K562 (cell line): ENCODE measurements around the gene NR1D2. TPM values are rescaled to one million over a fixed set of nuclear protein-coding genes. Genes with fewer than 3 reads are reported as not detected.

Experiments
- ATAC-seq: fragments of 200-7000 bp; cut with Tn5 transposase; 3 replicates; pipeline ENCODE4 v1.9.1; 2020; ENCODE audit warnings: moderate library complexity
- BruUV-seq: library from RNA; stranded (reverse); fragments of 400-500 nt; replicated peaks from 2 replicates; lab custom pipeline; 2021; lab: Mats Ljungman, UMichigan
- CTCF ChIA-PET: fragments of 300-600 bp; formaldehyde crosslinking; extraction: SDS; loops from one replicate; lab custom pipeline; 2021; ENCODE audit warnings: low intra/inter-chr PET ratio; lab: Yijun Ruan, JAX
- POLR2A ChIA-PET: fragments of 300-600, 350-650 bp; sonication (Branson Sonifier 250); formaldehyde crosslinking; extraction: SDS; loops from one replicate; lab custom pipeline; 2021; ENCODE audit warnings: antibody characterized with exemption, inconsistent platforms; lab: Yijun Ruan, JAX
- DNase-seq, 4 experiments: peaks; one replicate each; pipeline versions ENCODE4 v3.0.0 to v3.0.0-alpha.2; 2011 to 2018; ENCODE audit warnings: low spot score in 3 of 4, mixed read lengths in 3 of 4; ENCODE audit errors: extremely low read depth in 1 of 4
- FAIRE-seq: peaks from 2 replicates; lab custom pipeline; 2011; peaks lifted over from hg19 to GRCh38; lab: Jason Lieb, UNC
- H2AFZ ChIP-seq: 2 replicates; pipeline ENCODE4 v1.6.0; 2011; ENCODE audit warnings: low read depth, low read length, control low read depth, inconsistent platforms
- H3K27ac ChIP-seq: fragments of 200-600 bp; 3 replicates; pipeline ENCODE4 v1.8.0; 2011; ENCODE audit warnings: low read depth, mild to moderate bottlenecking, control low read depth, inconsistent platforms, low read length, moderate library complexity, mixed read lengths; ENCODE audit errors: extremely low read depth
- H3K27me3 ChIP-seq, 2 experiments: fragments of 300-600 bp in 1 of 2; 2 replicates in 1 of 2; 3 replicates in 1 of 2; pipeline versions ENCODE4 v1.6.0 to v1.8.0; 2011; ENCODE audit warnings: inconsistent platforms in 2 of 2, low read length in 2 of 2, mild to moderate bottlenecking in 1 of 2, mixed read lengths in 1 of 2, moderate library complexity in 1 of 2; ENCODE audit not compliant: control insufficient read depth in 2 of 2, insufficient read depth in 2 of 2
- H3K36me3 ChIP-seq: fragments of 300-600 bp; 3 replicates; pipeline ENCODE4 v1.8.0; 2011; ENCODE audit warnings: mild to moderate bottlenecking, low read length, inconsistent platforms; ENCODE audit not compliant: control insufficient read depth, insufficient read depth
- H3K4me1 ChIP-seq, 2 experiments: fragments of 200-600 bp in 1 of 2; replicated peaks in 1 of 2; 2 replicates in 1 of 2; 3 replicates in 1 of 2; pipeline versions ENCODE4 v1.5.1 to v1.8.0; 2011; ENCODE audit warnings: inconsistent platforms in 2 of 2, low read length in 2 of 2, mild to moderate bottlenecking in 1 of 2, mixed read lengths in 1 of 2, moderate library complexity in 1 of 2; ENCODE audit not compliant: control insufficient read depth in 2 of 2, insufficient read depth in 2 of 2
- H3K4me2 ChIP-seq: 2 replicates; pipeline ENCODE4 v1.6.1; 2011; ENCODE audit warnings: low read length, control low read depth, inconsistent platforms, mixed read lengths; ENCODE audit not compliant: insufficient read depth
- H3K4me3 ChIP-seq: fragments of 200-600 bp; sonication (generic), shearing (Covaris generic); 2 replicates; pipeline ENCODE4 v1.5.1; 2016; ENCODE audit warnings: control low read depth, inconsistent platforms
- H3K79me2 ChIP-seq: fragments of 200-600 bp; 3 replicates; pipeline ENCODE4 v1.8.0; 2011; ENCODE audit warnings: low read length, inconsistent platforms; ENCODE audit not compliant: control insufficient read depth, insufficient read depth
- H3K9ac ChIP-seq, 2 experiments: 2 replicates each; pipeline versions ENCODE4 v1.6.0 to v1.6.1; 2011; ENCODE audit warnings: low read depth in 2 of 2, low read length in 2 of 2, control low read depth in 1 of 2, inconsistent platforms in 1 of 2, mild to moderate bottlenecking in 1 of 2, mixed read lengths in 1 of 2; ENCODE audit not compliant: insufficient read depth in 1 of 2
- H3K9me1 ChIP-seq: one replicate; pipeline ENCODE4 v1.6.0; 2011; ENCODE audit warnings: inconsistent platforms, mild to moderate bottlenecking, low read length, moderate library complexity; ENCODE audit not compliant: control insufficient read depth, insufficient read depth
- H3K9me3 ChIP-seq: replicated peaks from 2 replicates; pipeline ENCODE4 v1.5.1; 2011; ENCODE audit warnings: low read depth, low read length, inconsistent platforms; ENCODE audit not compliant: control insufficient read depth, insufficient read depth
- H4K20me1 ChIP-seq: replicated peaks from 2 replicates; pipeline ENCODE4 v1.6.1; 2011; ENCODE audit warnings: low read length, inconsistent platforms, mixed read lengths; ENCODE audit not compliant: control insufficient read depth, insufficient read depth
- BCOR ChIP-seq: fragments of 450-650 bp; IDR thresholded peaks from 2 replicates; pipeline ENCODE4 v1.6.1; 2016
- EGR1 ChIP-seq: fragments of 450-650 bp; conservative IDR thresholded peaks from 2 replicates; pipeline ENCODE4 v1.6.1; 2017; ENCODE audit warnings: mild to moderate bottlenecking
- KAT8 ChIP-seq: fragments of 450-650 bp; IDR thresholded peaks from 2 replicates; pipeline ENCODE4 v1.6.1; 2016; ENCODE audit warnings: low read depth, mild to moderate bottlenecking
- KLF16 ChIP-seq: IDR thresholded peaks from 2 replicates; pipeline ENCODE4 v1.6.1; 2016; ENCODE audit warnings: antibody characterized with exemption
- NRF1 ChIP-seq, 2 experiments: fragments of 450-650 bp; IDR thresholded peaks in 1 of 2; conservative IDR thresholded peaks in 1 of 2; 2 replicates each; pipeline ENCODE4 v1.6.1; 2014; ENCODE audit warnings: mild to moderate bottlenecking in 2 of 2
- POLR3G ChIP-seq: IDR thresholded peaks from 2 replicates; pipeline ENCODE4 v1.6.1; 2011; ENCODE audit not compliant: insufficient read length, insufficient replicate concordance; ENCODE audit errors: extremely low read depth
- SMARCC2 ChIP-seq: fragments of 450-650 bp; IDR thresholded peaks from 2 replicates; pipeline ENCODE4 v1.6.1; 2017; ENCODE audit warnings: antibody characterized with exemption, moderate library complexity, mild to moderate bottlenecking, low read depth
- XRCC3 ChIP-seq: fragments of 450-650 bp; IDR thresholded peaks from 2 replicates; pipeline ENCODE4 v1.6.1; 2017; ENCODE audit warnings: mild to moderate bottlenecking, moderate library complexity
- ZFP30 ChIP-seq: fragments of 250-450 bp; sonication (Bioruptor Pico); IDR thresholded peaks from 2 replicates; pipeline ENCODE4 v1.8.0; 2022; ENCODE audit warnings: moderate library complexity, mild to moderate bottlenecking, inconsistent platforms, borderline replicate concordance
- ZNF695 ChIP-seq: fragments of 450-650 bp; formaldehyde crosslinking; IDR thresholded peaks from 2 replicates; pipeline ENCODE4 v1.4.0; 2020; ENCODE audit warnings: mild to moderate bottlenecking, moderate library complexity
- WGBS: fragments of 100-300 bp; shearing (Covaris generic); methylation state at CpG from one replicate; pipeline ENCODE4 v1.1.6; 2016; ENCODE audit warnings: low coverage, mixed read lengths; ENCODE audit not compliant: insufficient coverage; ENCODE audit errors: missing lambda C conversion rate; 5-methylcytosine and 5-hydroxymethylcytosine counted together
- in situ Hi-C: fragments of 300-500 bp; cut with MboI; formaldehyde crosslinking; loops from 4 replicates; pipeline ENCODE4 v1.15.0; 2018; ENCODE audit warnings: inconsistent platforms, mixed read lengths
- intact Hi-C: fragments of 100-400 bp; cut with micrococcal nuclease; formaldehyde crosslinking; loops from 2 replicates; pipeline ENCODE4 v1.14.2; 2022
- polyA plus RNA-seq, 8 experiments: library from polyadenylated mRNA; depleted of rRNA in 4 of 8; stranded (reverse) in 5 of 8; unstranded in 3 of 8; fragments of >200 nt; fragmentation: Nextera tagmentation in 2 of 8; fragmentation: Illumina TruSeq in 1 of 8; extraction: Ambion mirVana in 2 of 8; extraction: Trizol in 1 of 8; gene quantifications; 2 replicates each; pipeline versions ENCODE4 v1.2.1 to v1.2.3, GENCODE V29; 2011 to 2014; ENCODE audit warnings: inconsistent platforms in 1 of 8, missing spikeins in 1 of 8
- total RNA-seq, 7 experiments: library from RNA; depleted of rRNA in 6 of 7; stranded (reverse); fragments of >200 nt in 6 of 7; fragmentation: Illumina TruSeq in 2 of 7; extraction: Trizol in 2 of 7; gene quantifications; 2 replicates each; pipeline versions ENCODE4 v1.2.1 to v1.2.3, GENCODE V29; 2011 to 2021; ENCODE audit warnings: low replicate concordance in 1 of 7
- TF ChIP-seq, protein P1 (sequence below): fragments of 450-650 bp; IDR thresholded peaks from 2 replicates; pipeline ENCODE4 v1.6.1; 2017; ENCODE audit warnings: mild to moderate bottlenecking, moderate library complexity
- TF ChIP-seq, protein P2 (sequence below): sonication (generic); IDR thresholded peaks from 2 replicates; pipeline ENCODE4 v1.6.1; 2016
- TF ChIP-seq, protein P3 (sequence below), 2 experiments: fragments of 450-650 bp in 1 of 2; sonication (generic) in 1 of 2; formaldehyde crosslinking in 1 of 2; IDR thresholded peaks; 2 replicates each; pipeline versions ENCODE4 v1.7.1 to v1.9.0; 2016 to 2022; ENCODE audit warnings: inconsistent platforms in 1 of 2, mild to moderate bottlenecking in 1 of 2, missing genetic modification reagents in 1 of 2

Gene NR1D2
- total and polyA plus RNA-seq, 9 of the 15 experiments (the other 6 are each of a cell fraction or from before 2014, with no cell fraction given): 1.2 to 5.5 (median 2.9) TPM

DNA sequence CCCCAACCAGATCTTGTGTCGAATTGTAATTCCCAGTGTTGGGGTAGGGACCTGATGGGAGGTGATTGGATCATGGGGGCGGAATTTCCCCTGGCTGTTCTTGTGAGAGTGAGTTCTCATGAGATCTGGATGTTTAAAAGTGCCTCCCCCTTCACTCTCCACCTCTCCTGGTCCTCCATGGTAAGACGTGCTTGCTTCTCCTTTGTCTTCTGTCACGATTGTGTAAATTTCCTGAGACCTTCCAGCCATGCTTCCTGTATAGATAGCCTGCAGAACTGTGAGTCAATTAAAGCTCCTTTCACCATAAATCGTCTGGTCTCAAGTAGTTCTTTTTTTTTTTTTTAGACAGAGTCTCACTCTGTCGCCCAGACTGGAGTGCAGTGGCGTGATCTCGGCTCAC is 42.3 kb downstream of the NR1D2 start:
- H2AFZ ChIP-seq: peak overlapping the region; percentile 60
- H3K4me3 ChIP-seq: no peak overlapping the region
- POLR2A ChIA-PET: interaction anchor here (0.6 kb wide), 2 partner anchors 22 to 28 kb away, joined by 3 read pairs; no protein-coding TSS in a partner anchor
- in situ Hi-C loops (no loop called here), intact Hi-C loops (no loop called here)
- no peaks in the 10 kb centered on the region for H3K36me3 ChIP-seq
- H3K79me2 ChIP-seq: no peaks in the 10 kb centered on the region
- ATAC-seq: peak; percentile 22
- no peaks in the 10 kb centered on the region for H3K9me3 ChIP-seq
- no peaks in the 10 kb centered on the region for H4K20me1 ChIP-seq
- under 1% methylated on average over 8 of the region's 8 CpGs for WGBS
- H3K27ac ChIP-seq: no peak overlapping the region
- CTCF ChIA-PET: no interaction called here
- no peaks in the 10 kb centered on the region; a peak in 1 of 5 replicates for H3K4me1 ChIP-seq
- no peak for FAIRE-seq
- H3K9me1 ChIP-seq: no peaks in the 10 kb centered on the region
- H3K4me2 ChIP-seq: no peak overlapping the region
- BruUV-seq: no TSS peak
- no peak for DNase-seq
- H3K9ac ChIP-seq: no peak overlapping the region
- H3K27me3 ChIP-seq: peaks cover 3 to 19% of the 10 kb centered on the region in 2 experiments; a peak in 4 of 5 replicates
- TF ChIP-seq ZNF695 (CRISPR knock-in tag) (no peak), BCOR (no peak), KLF16 (no peak), SMARCC2 (no peak), EGR1 (no peak), NRF1 (conservative IDR thresholded peaks at IDR 0.05 in 1 of 2, IDR thresholded peaks at IDR 0.05 in 1 of 2) (no peak), ZFP30 (no peak), POLR3G (no peak), XRCC3 (no peak), KAT8 (no peak)
- TF ChIP-seq, protein P1, sequence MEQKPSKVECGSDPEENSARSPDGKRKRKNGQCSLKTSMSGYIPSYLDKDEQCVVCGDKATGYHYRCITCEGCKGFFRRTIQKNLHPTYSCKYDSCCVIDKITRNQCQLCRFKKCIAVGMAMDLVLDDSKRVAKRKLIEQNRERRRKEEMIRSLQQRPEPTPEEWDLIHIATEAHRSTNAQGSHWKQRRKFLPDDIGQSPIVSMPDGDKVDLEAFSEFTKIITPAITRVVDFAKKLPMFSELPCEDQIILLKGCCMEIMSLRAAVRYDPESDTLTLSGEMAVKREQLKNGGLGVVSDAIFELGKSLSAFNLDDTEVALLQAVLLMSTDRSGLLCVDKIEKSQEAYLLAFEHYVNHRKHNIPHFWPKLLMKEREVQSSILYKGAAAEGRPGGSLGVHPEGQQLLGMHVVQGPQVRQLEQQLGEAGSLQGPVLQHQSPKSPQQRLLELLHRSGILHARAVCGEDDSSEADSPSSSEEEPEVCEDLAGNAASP: no peak
- TF ChIP-seq, protein P2, sequence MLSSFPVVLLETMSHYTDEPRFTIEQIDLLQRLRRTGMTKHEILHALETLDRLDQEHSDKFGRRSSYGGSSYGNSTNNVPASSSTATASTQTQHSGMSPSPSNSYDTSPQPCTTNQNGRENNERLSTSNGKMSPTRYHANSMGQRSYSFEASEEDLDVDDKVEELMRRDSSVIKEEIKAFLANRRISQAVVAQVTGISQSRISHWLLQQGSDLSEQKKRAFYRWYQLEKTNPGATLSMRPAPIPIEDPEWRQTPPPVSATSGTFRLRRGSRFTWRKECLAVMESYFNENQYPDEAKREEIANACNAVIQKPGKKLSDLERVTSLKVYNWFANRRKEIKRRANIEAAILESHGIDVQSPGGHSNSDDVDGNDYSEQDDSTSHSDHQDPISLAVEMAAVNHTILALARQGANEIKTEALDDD: no peak
- TF ChIP-seq, protein P3, sequence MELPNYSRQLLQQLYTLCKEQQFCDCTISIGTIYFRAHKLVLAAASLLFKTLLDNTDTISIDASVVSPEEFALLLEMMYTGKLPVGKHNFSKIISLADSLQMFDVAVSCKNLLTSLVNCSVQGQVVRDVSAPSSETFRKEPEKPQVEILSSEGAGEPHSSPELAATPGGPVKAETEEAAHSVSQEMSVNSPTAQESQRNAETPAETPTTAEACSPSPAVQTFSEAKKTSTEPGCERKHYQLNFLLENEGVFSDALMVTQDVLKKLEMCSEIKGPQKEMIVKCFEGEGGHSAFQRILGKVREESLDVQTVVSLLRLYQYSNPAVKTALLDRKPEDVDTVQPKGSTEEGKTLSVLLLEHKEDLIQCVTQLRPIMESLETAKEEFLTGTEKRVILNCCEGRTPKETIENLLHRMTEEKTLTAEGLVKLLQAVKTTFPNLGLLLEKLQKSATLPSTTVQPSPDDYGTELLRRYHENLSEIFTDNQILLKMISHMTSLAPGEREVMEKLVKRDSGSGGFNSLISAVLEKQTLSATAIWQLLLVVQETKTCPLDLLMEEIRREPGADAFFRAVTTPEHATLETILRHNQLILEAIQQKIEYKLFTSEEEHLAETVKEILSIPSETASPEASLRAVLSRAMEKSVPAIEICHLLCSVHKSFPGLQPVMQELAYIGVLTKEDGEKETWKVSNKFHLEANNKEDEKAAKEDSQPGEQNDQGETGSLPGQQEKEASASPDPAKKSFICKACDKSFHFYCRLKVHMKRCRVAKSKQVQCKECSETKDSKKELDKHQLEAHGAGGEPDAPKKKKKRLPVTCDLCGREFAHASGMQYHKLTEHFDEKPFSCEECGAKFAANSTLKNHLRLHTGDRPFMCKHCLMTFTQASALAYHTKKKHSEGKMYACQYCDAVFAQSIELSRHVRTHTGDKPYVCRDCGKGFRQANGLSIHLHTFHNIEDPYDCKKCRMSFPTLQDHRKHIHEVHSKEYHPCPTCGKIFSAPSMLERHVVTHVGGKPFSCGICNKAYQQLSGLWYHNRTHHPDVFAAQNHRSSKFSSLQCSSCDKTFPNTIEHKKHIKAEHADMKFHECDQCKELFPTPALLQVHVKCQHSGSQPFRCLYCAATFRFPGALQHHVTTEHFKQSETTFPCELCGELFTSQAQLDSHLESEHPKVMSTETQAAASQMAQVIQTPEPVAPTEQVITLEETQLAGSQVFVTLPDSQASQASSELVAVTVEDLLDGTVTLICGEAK (IDR thresholded peaks at IDR 0.05): no peak
- TF ChIP-seq, protein P3 (CRISPR knock-in tag; IDR thresholded peaks at IDR 0.05): no peak
